SU-DHL-6 (cell line): ENCODE measurements around the gene DAAM2.

Experiments used
- CTCF ChIP-seq: fragments of 200-600 bp; sonication (generic); IDR thresholded peaks from one replicate; pipeline ENCODE4 v1.5.1; 2017; ENCODE audit warnings: antibody characterized with exemption, mild to moderate bottlenecking, low read length, moderate library complexity; ENCODE audit not compliant: insufficient read depth, poor library complexity, severe bottlenecking
- EZH2phosphoT487 ChIP-seq: fragments of 200-600 bp; sonication (generic), shearing (Covaris generic); conservative IDR thresholded peaks from 2 replicates; pipeline ENCODE4 v1.6.1; 2018; ENCODE audit warnings: mild to moderate bottlenecking, antibody characterized with exemption, low read length, moderate library complexity, mixed read lengths

- TF ChIP-seq CTCF (no peak), EZH2phosphoT487 (no peak)
Measured at GRCh38 chr6:39755231-39755630, 36.9 kb upstream of the DAAM2 start.
